NCI-H2227 treated with DMSO at 0.1 percent for 48 hours (cell line): Measurements from ENCODE around the gene SNRPA.
A peak's percentile ranks its signal among the peaks of the same experiment; 100 is the strongest.
"Not testable (repeated sequence)": the region's sequence is repeated elsewhere in the genome, so short reads cannot be mapped to it uniquely, and the experiment has no call there.

Source experiments
- DNase-seq: peaks from one replicate; lab custom pipeline; 2025; lab: John Stamatoyannopoulos, UW

Gene SNRPA

GRCh38 chr19:40777937-40778705, 27.1 kb downstream of the SNRPA start, which contains the start of gene RAB4B:
TSS of gene RAB4B (plus strand) at chr19:40778247. CDS start at chr19:40778376, 129 bp downstream.
- peak; percentile 100 for DNase-seq

GRCh38 chr19:40778706-40779284, 27.8 kb downstream of the SNRPA start:
- no peak for DNase-seq

GRCh38 chr19:40780582-40780981, 29.6 kb downstream of the SNRPA start:
- DNase-seq: no peak

- DNase-seq: no peak
Observed at GRCh38 chr19:40781140-40781539, 30.1 kb downstream of the SNRPA start.

GRCh38 chr19:40783711-40784110, 32.7 kb downstream of the SNRPA start:
- no peak for DNase-seq

- DNase-seq: not testable (repeated sequence)
Observed at GRCh38 chr19:40784146-40784545, 33.1 kb downstream of the SNRPA start.

- no peak for DNase-seq
Observed at GRCh38 chr19:40785526-40785925, 34.5 kb downstream of the SNRPA start.

GRCh38 chr19:40786060-40787037, 35.3 kb downstream of the SNRPA start:
- DNase-seq: no peak

- no peak for DNase-seq
Observed at GRCh38 chr19:40791349-40791748, 40.3 kb downstream of the SNRPA start.

GRCh38 chr19:40791996-40792395, 41.0 kb downstream of the SNRPA start:
- DNase-seq: no peak

- no peak for DNase-seq
Observed at GRCh38 chr19:40797166-40797962, 46.4 kb downstream of the SNRPA start.

- DNase-seq: peak; percentile 98
Observed at GRCh38 chr19:40797963-40798682, 47.1 kb downstream of the SNRPA start.

GRCh38 chr19:40798683-40799557, 47.9 kb downstream of the SNRPA start, which contains the start of gene EGLN2:
TSS of gene EGLN2 (plus strand) at chr19:40799191. CDS start at chr19:40800573, 1,382 bp downstream.
- peak; percentile 100 for DNase-seq

- DNase-seq: no peak
Observed at GRCh38 chr19:40799558-40800338, 48.7 kb downstream of the SNRPA start.

- DNase-seq: no peak
Observed at GRCh38 chr19:40800339-40800996, 49.5 kb downstream of the SNRPA start.

- DNase-seq: no peak
Observed at GRCh38 chr19:40800997-40801377, 50.0 kb downstream of the SNRPA start.

- DNase-seq: no peak
Observed at GRCh38 chr19:40801426-40802299, 50.7 kb downstream of the SNRPA start.
